HG02642 (cell line): ENCODE data around the gene GPR3.

Experiments
- ATAC-seq: cut with Tn5 transposase; IDR thresholded peaks from one replicate; pipeline ENCODE4 v1.9.1; 2021; ENCODE audit warnings: mild to moderate bottlenecking; ENCODE audit not compliant: unreplicated experiment, poor library complexity

Gene GPR3

DNA sequence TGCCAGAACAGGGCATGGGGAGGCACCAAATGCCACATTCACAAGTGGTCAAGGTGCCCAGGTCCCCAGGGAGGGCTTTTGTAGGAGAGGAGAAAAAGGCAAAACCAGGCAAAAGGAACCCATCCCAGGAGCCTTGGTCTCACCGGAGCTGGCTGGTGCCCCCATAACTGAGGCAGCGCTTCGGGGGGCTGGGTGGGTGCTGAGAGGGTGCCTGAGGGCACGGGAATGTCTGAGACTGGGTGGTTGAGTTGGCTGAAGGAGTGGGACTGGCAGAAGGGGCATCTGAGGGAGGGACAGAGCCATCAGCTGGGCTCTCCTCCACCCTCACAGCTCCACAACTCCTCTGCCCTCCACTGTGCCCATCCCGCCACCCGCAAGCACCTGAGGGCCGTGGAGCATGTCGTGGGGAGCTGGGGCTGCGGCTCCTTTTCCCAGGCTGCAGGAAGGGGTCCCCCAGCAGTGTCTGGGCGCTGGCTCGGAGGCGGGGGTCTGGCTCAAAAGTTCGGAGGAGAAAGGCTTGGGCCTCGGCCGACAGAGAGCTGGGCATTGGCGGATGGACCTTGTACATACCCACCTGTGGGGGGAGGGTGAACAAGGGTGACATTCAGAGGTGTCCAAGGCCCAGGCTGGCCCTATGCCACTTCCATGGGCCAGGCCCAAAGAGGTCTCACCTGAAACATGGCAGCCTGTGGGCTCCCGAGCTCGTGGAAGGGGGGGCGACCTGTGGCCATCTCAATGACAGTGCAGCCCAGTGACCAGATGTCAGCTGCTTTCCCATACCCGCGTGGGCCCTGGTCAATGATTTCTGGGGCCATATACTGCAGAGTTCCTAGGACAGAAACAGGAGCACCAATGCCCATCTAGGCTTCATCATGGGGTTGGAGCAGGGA, 34.1 kb upstream of the GPR3 start:
- ATAC-seq: no peak

- ATAC-seq: no peak
Measured at GRCh38 chr1:27358928-27359313, 33.5 kb upstream of the GPR3 start.

GRCh38 chr1:27359822-27360158, 32.6 kb upstream of the GPR3 start:
- ATAC-seq: no peak

DNA sequence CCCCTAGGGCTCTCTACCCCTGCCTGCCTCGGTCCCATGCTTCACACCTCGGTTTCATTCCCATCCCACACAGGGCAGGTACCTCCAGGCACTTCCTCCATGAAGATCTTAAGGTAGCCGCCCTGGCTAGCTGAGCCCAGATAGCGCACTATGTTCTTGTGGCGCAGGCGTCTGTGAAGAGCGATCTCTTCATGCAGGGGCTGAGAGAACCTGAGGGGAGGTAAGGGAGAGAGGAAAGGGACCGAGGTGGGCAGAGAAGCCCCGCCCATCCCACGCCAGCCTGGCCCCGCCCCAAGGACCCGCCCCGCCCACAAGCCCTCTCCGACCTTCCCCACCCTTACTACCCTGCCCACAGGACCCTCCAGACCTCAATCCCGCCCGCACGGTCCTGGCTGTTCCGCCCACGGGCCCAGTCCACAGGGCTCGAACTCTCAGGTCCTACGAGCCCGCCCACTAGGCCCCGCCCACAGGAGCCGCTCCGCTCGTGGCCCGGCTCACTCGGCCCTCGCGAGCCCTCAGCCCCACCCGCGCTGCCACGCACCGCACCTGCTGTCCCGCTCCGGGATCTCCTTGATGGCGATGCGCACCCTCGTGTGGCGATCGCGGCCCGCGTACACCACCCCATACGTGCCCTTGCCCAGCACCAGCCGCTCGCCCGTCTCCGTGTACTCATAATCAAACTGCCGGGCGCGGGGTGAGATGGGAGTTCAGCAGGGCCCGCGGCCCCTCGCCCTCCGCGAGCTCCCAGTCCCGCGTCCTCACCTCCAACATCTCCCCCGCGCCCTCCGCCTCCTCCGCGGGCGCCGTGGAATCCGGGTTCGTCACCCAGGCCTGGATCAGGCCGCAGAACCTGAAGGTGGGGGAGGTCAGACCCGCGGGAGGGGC, 32.0 kb upstream of the GPR3 start:
- ATAC-seq: no peak

DNA sequence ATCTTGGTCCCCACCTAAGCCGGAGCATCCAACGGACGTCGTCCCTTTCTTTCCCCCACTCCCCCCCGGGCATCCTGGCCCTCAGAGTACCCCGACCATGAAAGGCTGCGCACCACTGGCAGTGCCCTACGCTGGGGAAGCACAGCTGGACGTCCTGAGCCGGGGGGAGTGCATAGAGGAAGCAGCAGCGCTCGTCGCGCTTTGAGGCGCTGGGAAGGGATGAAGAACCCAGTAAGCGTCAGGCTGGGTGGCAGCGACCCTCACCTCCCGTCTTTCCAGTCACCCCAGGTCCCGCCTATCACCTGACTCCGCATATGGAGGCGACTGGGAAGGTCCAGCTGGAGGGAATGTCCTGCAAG, 31.4 kb upstream of the GPR3 start:
- no peak for ATAC-seq

- no peak for ATAC-seq
Measured at GRCh38 chr1:27361553-27361952, 30.9 kb upstream of the GPR3 start.

DNA sequence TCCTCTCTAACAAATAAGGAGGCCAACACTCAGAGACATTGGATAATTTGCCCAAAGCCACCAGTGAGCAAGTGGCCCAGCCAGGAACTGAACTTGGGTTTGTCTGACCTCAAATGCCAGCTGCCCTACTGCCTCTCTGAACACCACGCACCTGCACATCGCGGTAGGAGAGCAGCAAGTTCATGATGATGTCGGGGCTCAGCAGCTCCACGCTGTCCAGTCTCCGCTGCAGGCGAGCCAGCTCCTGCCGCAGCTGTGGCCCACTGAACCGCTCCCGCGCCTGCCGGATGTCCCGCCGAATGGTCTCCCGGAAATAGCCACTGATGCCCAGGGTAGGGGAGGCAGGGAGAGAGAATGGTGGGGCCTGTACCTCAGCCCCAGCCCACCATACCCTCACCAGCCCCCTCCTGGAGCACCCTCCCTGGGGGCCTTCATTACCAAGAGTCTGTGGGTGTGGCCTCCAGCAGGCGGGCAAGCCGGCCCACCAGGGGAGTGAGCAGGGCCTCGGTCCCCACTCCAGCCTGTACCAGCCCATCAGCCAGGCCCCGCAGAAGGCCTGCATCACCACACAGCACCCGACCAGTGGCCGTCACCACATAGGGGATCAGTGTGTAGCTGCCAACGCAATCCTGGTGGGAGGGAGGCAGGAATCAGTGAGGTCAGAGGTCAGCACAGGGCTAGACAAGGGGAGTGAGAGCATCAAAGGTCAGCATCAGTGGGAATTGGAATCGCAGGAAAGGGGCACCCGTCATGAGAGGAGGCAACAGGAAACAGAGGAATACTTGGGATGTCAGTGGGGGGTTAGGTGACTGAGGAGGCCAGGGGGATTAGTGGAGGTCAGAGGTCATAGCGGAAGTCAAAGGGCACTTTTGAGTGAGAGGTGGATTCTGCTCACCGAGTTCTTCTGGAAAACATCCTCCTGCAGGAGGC, 28.4 kb upstream of the GPR3 start:
- no peak for ATAC-seq

- ATAC-seq: no peak
Measured at GRCh38 chr1:27364696-27365371, 27.6 kb upstream of the GPR3 start.

DNA sequence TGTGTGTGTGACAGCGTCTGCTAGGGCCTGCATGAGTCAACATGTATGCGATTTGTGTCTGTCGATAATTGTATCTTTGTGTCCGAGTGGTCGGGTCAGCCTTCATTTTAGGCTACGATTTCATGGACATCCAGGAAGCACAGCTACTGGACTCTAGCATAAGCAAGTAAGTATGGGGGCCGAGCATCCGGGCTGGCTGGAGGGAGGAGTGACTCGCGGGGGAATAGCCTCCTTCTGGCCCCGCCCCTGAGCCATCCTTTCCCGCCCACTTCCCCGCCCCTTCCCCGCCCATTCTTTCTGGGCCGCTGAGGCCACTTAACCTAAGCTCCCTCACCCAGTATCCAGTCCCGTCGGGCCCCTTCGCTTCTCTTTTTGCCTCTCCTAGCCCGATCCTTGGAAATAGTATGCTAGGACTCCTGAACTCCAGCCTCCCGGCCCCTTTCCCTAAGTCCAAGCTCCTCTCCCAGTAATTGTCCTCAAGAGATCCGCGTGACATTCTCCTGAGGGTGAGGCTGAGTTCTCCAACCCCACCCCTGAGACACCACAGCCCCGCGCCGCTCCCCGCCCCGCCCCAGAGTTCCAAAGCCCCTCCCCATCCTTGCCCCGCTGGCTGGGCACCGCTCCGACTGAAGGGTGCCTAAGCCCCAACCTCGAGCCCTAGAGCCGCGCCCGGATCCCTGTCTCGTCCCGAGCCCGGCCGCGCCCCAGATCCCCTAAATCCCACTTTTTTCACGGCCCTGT, 26.9 kb upstream of the GPR3 start:
- ATAC-seq: peak; percentile 39

DNA sequence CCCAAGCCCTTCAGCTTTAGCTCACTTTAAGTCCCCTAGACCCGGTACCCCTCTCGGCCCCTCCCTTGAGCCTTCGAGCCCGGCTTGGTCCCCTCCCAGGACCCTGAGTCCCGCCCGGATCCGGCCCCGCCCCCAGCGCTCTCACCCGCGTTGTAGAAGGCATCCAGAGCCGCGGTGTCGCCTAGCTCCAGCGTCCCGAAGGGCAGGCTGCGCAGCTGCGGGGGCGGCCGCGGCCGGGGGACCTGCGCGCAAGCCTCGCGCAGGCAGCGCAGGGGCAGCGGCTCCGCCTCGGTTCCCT, 26.4 kb upstream of the GPR3 start:
- peak; percentile 42 for ATAC-seq

DNA sequence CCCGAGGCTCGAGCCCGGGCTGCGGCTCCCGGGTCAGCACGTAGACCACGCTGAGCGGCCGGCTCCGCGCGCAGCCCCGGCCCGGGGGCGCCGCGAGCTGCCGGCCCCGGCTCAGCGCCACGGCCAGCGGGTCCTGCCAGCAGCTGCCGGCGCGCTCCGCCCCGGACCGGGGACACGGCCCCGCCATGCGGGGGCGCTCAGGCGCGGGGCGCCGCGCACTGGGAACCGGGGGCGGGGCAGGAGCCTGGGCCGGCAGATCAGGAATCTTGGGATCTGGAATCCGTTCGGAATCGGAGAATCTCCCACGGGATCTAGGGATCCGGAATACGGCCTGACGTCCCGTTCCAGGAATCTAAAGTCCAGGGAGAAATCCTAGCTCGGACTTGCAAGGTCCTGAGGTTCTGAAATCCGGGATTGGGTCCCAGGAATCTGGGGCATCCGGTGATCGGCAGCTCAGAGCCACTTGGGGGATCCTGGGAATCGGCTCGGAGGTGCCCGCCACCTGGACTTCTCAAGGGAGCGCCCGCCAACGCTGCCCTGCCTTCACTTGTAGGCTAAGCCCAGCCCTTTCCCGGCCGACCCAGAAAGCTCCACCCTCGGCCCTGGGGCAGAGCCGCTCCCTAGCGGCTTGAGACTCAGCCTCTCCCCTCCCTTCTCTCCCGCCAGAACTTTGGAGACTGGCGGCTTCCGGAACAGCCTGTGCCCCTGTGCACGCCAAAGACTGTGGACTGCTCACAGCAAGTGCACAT, 25.8 kb upstream of the GPR3 start, which contains the start of gene MAP3K6:
MAP3K6 (minus strand) TSS at position 551 of the 749 bp plus-strand sequence; CDS start at position 187, 364 bp downstream.
- ATAC-seq: peak; percentile 40

DNA sequence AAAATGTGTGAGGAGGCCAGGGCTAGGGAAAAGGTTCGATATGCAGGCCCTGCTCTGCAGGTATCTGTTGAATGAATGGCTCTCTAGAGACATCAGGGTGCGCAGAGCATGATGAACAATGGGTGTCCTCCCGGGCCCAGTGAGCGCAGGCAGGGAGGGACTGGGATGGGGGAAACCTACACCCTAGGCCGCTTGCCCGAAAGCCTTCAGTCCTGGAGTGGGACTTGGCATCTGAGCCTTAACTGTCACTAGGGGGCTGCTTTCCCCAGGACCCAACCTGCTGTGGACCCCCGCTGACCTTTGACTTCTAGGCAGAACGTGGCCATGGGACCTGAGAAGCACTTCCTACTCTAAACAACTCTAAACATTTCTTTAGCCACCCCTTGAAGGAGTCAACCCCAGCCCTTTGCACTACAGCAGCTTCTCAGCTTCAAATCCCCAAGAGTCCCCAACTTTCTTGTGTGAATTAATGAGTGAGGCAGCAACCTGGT, 25.2 kb upstream of the GPR3 start:
- ATAC-seq: no peak

DNA sequence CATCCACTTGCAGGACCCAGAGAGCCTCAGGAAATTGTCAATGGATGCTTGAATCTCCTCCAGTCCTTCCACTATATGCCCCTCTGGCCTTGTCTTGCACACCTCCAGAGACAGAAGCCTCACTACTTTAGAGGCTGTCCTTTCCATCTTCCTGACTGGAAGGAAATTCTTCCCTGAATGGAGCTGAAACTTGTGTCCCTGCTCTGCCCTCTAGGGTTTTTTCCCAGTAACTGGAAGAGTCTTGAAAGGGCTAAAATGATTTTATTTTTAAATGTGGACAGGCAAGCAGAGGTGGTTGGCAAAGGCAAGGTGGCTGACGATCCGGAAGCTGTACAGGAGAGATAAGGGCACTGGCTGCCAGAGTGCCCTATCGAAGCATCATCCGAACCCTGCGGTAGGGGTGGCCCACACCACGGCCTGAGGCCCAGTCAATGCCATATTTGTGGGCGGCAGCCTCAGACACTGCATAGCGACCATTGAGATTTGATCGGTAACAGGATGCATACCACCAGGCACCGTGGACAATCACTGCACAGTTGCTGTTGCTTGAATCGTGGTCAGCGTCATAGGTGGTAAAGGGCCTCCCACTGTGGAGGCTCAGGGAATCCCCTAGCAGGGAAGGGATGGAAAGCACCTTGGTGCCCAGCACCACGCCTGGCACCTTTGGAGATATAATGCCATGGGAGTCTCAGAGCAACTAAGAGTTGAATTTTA, 23.4 kb upstream of the GPR3 start:
- no peak for ATAC-seq

DNA sequence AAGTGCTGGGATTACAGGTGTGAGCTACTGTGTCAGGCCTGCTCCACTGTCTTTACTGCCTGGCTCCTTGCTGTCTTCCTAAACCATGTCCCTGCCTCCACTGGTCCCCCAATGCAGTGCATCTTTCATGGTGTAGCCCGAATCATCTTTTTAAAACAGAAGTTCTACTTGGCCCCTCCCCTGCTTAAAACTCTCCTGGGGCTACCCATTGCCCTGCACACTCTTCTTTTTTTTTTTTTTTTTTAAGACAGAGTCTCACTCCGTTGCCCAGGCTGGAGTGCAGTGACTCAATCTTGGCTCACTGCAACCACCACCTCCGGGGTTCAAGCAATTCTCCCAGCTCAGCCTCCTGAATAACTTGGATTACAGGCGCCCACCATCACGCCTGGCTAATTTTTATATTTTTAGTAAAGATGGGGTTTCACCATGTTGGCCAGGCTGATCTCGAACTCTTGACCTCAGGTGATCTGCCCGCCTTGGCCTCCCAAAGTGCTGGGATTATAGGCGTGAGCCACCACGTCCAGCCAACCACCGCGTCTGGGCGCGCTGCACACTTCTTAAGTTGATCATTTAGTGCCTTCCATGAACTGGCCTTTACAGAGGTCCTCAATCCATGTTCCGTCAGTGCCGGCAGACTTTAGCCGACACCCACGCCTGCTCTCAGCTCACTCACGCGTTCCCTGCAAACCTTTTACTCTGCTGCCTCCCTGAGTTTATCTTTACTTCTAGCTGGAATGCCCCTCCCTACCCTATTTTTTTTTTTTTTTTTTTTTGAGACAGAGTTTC, 20.2 kb upstream of the GPR3 start:
- ATAC-seq: no peak

DNA sequence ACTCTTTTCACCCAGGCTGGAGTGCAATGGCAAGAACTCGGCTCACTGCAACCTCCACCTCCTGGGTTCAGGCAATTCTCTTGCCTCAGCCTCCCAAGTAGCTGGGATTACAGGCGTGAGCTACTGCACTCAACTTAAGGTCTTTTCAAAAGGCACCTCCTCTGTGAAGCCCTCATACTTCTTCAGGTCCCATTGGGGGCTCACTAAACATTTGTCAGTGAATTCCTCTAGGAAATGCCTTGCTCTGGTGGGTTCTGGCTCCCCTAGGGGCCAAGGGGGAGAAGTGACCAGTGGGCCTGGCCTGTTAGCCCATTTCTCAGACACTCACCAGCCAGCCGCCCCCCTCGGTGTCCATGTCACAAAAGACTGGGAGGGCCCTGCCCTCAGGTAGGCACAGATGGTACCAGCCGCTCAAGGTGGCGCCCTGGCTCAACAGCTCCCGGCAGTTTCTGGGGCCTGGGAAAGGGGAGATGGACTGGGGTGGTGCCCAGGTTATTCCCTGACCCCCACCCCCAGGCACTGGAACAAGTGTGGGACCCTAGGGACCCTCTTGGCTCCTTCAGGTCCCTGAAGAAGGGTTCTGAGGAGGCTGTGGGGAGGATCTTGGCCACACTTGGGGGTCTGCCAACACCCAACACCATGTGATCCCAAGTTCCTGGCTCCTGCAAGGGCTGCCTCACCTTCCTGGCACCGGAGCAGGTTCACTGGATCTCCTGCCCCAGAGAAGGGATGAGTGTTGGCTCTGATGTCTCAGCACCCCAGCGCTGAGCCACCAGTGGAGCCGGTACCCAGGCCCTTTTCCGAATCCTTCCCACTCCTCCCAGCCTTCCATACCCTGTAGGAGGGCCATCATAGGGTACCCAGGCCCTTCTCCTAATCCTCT, 19.4 kb upstream of the GPR3 start:
- ATAC-seq: no peak
